Endometrium (tissue), 2 donors: Measurements from ENCODE around the gene PPP2R2C.

Experiments used
- FAIRE-seq: peaks from 2 replicates; lab custom pipeline; 2012; peaks lifted over from hg19 to GRCh38; lab: Jason Lieb, UNC
- donor health status: control.
- donor health status: control.

The PPP2R2C gene

DNA sequence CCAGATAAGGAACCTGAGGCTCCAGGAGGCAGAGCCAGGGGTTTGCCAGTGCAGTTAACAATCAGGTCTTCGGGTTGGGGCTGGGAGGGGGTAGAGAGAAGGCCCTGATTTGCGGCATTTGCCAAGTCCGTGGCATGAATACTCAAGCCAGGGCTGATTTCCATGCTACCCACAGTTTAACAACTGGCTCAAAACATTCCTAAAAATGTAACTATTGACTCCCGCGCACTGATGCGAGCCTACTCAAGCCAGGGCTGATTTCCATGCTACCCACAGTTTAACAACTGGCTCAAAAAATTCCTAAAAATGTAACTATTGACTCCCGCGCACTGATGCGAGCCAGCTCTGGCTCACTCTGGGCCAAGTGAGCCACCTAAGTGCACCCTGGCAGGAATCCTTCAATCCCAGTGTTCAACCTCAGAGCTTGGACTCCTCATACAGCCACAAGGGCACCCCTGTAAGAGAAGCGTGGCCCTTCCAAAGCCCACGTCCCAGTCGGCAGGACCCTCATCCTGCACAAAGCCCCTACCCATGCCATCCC, 75.6 kb downstream of the PPP2R2C start:
- FAIRE-seq = no peak

DNA sequence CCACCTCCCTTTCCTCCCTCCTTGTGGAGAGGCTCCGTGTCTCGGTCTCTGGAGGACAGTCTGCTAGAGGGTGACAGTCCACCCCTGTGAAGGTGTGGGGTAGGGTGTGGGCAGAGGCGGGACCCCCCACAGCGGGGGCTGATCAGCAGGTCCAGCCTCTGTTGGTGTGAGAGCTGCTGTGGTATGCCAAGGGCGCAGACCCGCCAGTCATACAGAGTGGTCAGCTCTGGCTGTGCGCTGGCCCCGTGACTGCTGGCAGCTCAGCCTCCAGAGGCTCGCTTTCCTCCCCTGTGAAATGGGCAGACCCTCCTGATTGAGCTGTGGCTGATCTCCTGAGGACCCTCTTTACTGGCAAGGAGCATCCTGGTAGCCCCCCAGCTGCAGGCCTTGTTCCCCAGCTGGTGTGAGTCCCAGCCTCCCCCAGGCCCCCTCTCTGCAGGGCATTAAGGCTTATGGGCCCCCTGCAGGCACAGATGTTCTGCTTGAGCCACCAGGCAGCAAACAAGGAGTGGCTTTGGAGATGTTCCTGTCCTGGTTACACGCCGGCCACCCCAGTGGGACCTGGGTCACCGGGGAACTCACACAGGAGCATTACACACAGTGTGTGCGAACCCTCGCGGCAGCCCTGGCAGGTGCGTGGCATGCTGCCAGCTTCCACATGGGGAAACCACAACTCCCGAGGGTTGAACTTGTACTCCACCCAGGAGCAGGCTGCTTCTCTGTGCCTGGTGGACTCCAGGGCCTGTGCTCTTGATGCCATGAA, 76.8 kb downstream of the PPP2R2C start:
- FAIRE-seq = no peak

DNA sequence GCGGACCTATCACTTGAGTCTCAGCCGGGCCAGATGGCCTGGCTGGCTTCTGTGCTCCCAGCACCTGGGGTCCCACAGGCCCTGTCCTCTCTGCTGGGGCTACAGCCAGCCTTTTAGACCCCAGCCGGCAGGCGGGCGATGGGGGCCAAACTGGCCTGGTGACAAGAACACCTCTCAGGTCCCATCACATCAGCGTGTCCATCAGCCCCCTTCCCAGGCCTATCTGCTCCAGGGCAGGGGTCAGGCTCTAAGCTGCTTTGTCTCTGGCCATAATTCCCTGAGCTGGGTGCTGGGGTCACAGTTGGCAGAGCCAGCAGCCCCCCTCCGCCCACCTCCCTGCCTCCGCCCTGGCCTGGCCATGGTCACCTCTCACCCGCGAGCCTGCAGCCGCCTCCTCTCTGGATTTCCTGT, 77.7 kb downstream of the PPP2R2C start:
- FAIRE-seq = no peak

DNA sequence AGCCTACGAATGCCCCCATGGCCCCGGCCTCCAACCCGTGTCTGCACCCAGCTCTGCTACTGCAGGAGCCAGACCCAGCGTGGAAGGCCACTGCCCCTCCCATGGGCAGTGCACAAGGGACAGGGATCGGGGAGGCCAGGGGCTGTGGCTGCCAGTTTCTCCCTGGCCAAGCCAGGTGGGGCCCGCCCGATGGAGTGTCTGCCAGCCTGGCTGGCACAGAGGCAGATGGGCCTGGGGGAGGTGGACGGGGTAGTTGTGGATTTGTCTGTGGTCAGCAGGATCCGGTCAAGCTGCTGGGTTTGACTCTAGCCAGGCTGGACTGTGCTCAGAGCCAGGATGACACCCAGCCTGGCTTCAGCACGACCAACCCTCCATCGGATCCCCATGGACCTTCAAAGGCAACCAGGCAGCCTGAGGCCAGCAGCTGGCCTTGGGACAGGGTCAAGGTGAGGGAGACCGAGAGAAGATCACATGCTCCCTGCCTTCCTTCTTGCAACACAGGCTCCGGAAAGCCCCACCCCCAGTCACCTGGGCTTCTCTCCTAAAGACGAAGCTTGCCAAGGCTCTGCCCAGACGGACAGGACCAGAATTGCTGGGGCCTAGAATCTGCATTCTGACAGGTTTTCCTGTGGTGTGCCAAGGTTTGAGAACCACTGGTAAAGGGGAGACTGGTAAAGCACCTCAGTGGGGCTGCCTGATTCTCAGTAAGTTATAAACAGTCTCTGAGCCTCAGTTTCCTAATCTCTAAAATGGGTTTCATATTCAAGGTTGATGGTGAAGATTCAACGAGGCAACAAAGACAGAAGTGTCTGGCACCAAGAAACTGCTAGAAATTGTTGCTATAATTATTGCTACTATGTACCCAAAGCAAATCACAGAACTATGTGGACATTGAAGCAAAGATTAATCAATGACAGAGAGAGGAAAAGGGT, 78.6 kb downstream of the PPP2R2C start:
- FAIRE-seq = no peak

DNA sequence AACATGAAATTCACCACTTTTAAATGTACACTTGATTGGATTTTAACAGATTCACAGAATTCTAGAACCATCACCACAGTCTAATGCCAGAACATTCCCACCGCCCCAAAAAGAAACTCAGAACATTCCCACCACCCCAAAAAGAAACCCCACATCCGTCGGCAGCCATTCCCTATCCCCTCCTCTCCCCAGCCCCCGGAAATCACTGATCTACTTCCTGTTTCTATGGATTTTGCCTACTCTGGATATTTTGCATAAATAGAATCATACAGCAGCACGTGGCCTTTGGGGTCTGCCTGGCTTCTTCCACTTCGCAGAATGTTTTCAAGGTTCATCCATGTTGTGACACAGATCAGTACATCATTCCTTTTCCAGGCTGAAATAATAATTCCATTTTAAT, 79.3 kb downstream of the PPP2R2C start:
- no peak for FAIRE-seq

DNA sequence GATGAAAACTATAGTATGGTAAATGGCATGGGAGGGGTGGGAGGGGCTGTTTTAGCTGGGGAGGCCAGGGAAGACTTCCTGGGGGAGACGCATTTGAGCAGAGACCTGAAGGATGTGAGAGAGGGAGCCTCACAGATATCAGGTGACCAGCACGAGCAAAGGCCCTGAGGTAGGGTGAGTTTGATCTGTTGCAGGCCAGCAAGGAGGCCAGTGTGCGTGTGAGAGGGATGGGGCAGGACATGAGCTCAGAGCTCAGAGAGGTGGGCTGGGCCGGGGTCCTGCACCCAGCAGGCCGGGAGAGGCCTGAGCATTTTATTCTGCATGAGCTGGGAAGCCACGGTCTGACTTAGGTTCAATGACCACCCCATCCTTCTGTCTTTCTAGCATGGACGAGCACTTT, 80.0 kb downstream of the PPP2R2C start:
- FAIRE-seq = no peak

DNA sequence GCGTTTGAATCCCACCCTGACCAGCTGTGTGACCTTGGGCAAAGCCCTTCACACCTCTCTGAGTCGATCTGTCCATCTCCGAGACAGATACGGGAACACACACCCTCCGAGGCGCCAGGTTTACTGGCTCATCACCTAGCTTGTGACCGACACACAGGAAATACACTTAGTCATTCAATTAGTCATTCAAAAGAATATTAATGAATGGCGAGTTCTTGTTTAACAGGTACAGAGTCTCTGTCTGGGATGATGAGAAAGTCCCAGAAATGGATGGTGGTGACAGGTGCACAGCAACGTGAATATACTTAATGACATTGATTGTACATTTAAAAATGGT, 80.6 kb downstream of the PPP2R2C start:
- no peak for FAIRE-seq

DNA sequence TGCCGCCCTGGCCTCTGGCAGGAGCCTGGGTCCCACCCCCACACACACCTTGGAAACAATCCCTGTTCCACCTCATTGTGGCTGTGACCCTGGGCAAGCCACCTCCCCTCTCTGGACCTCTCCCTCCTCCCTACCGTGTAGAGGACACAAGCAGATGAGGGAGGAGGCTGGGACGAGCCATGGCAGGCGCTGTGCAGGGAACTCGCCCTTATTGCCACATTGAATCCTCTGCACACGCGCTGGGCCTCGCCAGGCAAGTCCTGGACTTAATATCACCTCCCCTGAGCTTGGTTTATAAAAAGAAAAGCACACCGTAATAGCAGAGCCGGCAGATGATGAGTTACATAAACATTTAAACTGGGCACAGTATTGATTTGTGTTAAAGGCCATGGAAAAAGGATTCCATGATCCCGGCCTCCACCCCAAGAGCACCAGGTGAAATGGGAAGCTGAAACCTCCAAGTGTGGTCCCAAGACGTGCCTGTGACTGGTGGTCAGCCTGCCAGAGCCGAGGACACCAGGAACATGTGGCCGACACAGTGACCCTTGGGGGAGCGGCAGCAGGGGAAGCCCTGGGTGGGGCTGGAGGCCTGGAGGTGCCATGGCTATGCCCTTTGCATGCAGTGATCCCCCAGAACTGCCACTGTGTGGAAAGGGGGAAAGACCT, 81.1 kb downstream of the PPP2R2C start:
- no peak for FAIRE-seq

DNA sequence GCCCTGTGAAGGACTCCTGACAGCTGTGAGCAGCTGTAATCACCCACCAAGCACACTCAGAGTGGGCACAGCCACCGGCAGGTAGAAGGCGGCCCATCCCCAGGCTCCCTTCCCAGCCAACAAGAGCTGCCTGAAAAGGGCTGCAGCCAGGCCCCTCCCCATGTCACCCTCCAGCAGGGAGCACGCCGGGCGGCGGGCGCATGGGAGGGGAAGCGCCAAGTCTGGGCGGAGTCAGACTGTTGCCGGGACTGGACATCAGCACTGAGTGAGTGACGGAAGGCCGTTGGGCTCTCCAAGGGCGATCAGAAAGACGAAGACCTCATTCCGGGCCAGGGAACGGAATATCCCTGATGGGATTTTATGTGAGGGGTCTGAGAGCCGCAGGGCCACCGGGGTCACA, 82.1 kb downstream of the PPP2R2C start:
- FAIRE-seq = no peak

DNA sequence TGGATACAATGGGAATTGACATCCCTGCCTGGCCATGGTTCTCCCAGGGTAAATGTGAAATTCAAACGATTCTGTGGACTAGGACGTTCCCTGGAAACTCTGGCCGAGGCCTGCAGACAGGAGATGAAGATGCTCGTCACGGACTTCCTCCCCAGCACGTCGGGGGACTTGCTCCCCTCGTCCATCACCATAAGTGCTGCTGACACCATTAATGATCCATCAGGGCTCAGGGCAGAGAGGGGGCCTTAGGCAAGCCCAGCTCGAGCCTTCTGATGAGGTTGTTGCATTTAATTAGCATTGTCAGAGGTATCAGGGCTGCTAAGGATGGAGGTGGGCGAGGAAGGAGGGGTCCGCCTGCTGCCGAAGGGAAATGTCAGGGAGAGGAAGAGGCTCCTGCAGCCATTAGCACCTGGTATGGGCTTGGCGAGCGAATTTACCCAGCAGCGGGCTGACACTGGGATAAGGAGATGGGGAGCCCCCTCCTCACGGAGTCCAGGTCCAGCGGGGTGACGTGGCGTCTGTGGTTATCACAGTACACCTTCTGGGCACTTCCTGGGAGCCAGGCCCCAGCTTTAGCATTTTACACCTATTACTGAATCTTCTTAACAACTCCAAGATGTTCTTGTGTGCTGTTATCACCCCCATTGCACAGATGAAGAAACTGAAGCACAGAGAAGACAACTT, 83.1 kb downstream of the PPP2R2C start:
- FAIRE-seq = no peak

DNA sequence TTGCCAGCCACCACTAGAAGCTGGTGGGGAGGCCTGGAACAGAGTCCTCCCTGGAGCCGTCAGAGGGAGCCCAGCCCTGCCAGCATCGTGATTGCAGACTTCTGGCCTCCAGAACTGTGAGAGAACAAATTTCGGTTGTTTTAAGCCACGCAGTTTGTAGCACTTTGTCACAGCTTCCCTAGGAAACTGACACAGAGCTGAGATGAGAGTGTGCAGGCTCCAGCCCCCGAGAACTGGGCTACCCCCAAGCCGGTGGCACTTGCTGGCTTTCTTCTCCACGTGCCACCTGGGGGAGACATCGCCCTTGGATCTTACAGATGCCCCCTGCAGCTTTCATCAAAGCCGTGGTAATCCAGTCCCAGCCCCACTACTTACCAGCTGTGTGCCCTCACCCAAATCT, 83.7 kb downstream of the PPP2R2C start:
- no peak for FAIRE-seq

DNA sequence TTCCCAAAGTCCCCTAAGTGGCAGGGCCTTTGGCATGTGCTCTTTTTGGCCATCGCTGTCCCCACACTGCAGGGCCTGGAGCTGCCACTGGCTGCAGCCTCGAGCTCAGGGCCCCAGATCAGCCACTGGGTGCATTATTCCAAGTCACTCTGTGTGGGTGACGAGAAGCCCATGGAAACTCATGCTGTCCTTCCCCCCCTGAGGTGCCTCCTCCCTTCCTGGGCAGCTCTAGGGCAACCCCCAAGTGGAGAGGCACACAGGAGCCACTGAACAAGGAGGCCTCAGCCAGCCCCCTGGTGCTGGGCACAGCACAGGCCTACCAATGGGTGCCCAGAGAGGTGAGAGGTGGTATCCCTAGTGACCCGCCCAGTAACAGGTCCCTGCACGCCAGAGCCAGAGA, 84.5 kb downstream of the PPP2R2C start:
- no peak for FAIRE-seq

DNA sequence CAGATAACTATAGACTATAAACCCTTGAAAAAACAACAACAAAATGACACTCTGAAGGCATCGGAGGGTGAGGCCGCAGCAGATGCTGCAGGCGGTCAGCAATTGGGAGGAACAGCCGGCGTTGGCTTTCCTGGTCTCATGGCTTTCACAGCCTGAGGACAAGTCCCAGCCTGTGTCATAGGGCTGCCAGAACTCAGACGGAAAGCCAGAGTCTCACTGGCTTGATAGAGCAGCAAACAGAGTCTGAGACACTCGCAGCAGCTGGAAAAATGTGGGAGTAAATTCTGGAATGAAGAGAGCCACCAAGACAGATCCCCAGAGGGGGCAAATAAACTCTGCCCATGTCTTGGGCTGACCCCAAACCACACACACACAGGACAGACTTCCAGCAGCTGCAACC, 86.3 kb downstream of the PPP2R2C start:
- FAIRE-seq = no peak

DNA sequence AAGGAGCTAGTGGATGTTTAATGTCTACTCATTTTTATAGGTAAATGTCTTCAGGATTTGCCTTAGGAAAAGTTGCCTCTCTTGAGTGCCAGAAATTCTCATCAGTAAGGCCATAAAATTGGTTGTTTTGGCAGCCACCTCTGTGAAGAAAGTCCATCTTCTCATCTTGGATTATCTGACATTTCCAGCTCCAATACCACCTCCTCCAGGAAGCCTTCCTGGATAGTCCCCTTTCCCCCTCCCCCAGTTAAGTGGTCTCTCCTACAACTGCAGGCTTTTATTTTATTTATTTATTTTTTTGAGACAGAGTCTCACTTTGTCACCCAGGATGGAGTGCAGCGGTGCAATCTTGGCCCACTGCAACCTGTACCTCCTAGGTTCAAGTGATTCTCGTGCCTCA, 87.1 kb downstream of the PPP2R2C start:
- FAIRE-seq = no peak

DNA sequence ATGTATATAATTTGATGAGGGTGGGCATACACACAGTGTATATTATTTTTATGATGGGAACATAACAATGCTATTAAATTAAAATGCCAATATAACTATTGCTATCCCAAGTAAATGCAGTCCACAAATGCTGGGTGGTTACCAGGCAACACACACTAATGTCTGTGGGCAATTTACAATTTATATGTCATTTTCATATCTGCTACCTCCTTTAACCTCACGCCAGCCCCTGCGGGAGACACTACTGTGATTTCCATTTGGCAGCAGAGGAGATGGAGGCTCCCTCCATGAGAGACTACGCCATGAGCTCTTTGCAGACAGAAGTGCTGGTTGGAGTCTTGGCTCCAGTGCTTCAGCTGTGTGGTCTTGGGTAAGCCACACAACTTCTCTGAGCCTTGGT, 87.9 kb downstream of the PPP2R2C start:
- FAIRE-seq = no peak

DNA sequence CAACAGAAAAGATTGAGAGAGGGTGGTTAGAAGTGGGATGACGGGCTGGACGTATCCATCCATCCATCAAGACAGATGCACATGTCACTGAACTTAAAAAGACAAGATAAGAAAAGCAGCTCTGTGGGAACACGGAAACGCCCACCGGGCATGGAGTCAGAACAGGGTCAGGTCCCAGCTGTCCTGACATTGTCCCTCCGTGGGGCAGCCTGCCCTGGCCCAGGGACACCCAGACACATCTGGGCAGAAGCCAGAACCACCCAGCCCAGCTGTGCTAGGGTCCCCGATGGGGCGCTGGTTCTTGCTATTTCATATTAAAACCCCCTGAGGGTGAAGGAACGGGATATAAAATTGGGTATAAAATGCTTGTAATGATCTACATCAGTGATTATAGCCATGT, 88.5 kb downstream of the PPP2R2C start:
- FAIRE-seq = no peak

DNA sequence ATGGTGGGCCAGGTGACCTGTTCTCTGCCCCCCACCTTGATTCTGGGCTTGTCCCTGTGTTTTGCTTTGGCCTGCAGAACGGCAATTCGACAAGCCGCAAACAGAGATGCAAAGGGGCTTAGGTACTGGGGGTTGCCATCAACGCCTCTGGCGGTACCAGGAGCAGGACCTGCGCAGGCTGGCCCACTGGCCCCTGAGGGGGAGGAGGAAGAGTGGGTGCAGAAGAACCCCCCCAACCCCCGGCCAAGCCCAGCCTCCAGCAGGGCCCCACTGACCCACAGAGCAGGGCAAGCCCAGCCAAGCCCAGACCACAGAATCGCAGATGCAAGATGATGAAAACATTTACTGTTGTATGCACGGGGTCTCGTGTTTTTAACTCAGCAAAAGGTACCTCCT, 89.4 kb downstream of the PPP2R2C start:
- FAIRE-seq = no peak

DNA sequence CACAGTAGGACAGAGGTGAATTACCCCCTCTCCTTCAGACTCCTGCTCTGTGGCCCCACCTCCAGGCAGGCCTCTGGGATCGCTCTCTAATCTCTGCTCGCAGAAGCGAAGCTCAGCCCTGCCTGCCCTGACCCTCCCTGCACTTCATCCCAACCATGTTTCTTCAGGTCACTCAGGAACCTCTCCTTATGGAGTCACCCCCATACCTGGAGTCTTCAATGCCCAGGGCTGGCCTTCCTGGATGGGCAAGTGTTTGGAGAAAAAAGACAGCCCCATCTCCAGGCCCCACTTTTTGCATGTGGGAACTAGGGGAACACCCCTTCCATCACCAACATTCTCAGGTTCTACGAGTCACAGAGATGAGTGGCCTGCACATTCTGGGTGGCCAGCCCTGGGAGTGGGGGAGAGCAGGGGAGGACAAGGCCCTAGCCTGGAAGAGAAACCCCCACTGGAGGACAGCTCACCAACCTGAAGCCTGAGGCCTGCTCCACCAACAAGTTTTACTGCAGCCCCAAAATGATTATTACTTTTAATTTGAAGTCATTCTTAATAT, 90.8 kb downstream of the PPP2R2C start:
- FAIRE-seq = no peak

DNA sequence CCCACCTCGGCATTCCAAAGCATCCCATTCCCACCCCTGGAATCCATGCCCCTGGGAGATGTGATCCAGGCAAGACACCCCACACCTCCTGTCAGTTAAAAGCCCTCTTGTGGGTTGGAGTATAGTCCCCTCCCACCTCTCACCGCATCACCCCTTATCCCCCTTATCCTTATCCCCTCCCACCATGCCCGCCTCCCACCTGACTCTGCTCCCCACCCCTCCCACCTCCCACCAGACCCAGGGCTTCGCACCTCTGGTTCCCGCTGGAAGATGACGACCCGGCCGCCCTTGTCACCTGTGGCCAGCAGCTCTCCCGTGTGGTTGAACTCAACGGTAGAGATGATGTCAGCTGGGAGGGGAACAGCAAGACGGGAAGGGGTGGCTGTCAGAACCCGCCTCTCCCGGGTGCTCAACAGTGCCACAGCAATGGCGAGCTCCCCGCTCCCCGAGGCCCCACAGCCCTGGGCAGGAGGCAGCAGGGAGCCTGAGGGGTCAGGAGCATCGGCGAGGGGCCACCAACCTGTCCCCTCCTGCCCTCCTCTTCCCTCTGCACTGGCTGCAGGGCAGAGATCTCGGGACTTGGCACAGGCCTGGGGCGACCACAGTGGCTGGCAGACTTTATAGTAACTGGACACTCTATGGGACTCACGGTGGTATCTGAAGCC, 91.5 kb downstream of the PPP2R2C start:
- no peak for FAIRE-seq

DNA sequence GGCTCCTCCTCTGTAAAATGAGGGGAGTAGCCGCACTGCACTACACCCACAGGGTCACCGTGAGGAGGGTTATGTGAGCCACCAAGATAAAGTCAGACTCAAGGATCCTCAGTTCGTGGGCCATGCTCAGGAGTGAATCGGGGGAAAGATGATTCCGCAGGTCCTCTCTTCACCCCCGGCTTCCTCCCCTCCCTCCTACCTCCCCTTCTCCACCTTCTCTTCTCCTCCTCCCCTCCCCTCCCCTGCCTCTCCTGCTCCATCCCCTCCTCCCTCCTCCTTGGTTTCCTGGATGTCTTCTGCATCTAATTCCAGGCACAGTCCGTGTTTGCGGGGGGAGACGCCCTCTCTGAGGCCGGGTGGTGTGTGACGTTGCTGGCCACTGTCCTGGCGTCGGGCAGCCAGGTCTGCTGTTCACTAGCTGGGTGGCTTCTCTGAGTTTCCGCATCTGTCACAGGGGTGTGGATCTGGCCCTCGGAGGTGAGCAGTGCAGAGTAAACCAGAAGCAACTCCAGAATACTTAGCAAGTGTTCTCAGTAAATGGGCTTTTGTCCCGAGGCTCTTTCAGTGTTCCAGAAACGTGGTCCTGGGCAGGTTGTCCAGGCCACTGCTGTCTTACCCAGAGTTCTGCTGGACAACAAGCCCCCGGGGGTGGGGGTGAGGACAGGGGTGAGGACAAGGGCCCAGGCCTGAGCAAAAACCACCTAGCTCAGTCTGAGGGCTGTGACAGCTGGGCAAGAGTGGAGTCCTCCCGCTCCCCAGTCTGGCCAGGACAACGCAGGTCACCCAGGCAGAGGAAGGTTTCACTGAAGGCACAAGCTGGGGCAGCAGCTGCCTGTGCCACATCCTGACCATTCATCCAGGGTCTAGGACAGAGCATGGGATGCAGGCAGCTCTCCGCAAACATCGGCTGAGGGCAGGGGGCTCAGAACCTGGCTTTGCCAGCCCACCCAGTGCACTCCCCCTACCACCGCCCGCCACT, 92.4 kb downstream of the PPP2R2C start:
- no peak for FAIRE-seq
